SK-N-SH treated with all-trans-retinoic acid at 6 μM for 48 hours (cell line): ENCODE data around the gene RIMS3.

Source experiments
- ATAC-seq: fragments of 200-7000 bp; cut with Tn5 transposase; 3 replicates; pipeline ENCODE4 v1.9.1; 2020; ENCODE audit warnings: mild to moderate bottlenecking, moderate library complexity
- ARNTL ChIP-seq: fragments of 450-650 bp; formaldehyde crosslinking; IDR thresholded peaks from 2 replicates; pipeline ENCODE4 v1.5.0; 2020; ENCODE audit warnings: low read depth, mild to moderate bottlenecking, moderate library complexity, borderline replicate concordance
- CSDC2 ChIP-seq: fragments of 250-450 bp; sonication (Bioruptor Pico); IDR thresholded peaks from 2 replicates; pipeline ENCODE4 v1.5.0; 2020; ENCODE audit warnings: mild to moderate bottlenecking, moderate library complexity
- ESRRG ChIP-seq: fragments of 250-450 bp; sonication (Bioruptor Pico); IDR thresholded peaks from 2 replicates; pipeline ENCODE4 v1.6.1; 2021; ENCODE audit warnings: mild to moderate bottlenecking
- ISL1 ChIP-seq: fragments of 250-450 bp; sonication (Bioruptor Pico); IDR thresholded peaks from 2 replicates; pipeline ENCODE4 v2.1.2; 2022; ENCODE audit warnings: mild to moderate bottlenecking, moderate library complexity
- OSR1 ChIP-seq: fragments of 250-450 bp; sonication (Bioruptor Pico); IDR thresholded peaks from 2 replicates; pipeline ENCODE4 v1.8.0; 2022; ENCODE audit warnings: moderate library complexity, mild to moderate bottlenecking, inconsistent platforms
- PPARA ChIP-seq: fragments of 250-450 bp; sonication (Bioruptor Pico); IDR thresholded peaks from 2 replicates; pipeline ENCODE4 v1.5.0; 2020; ENCODE audit warnings: mild to moderate bottlenecking, borderline replicate concordance
- RARB ChIP-seq: fragments of 250-450 bp; sonication (Bioruptor Pico); IDR thresholded peaks from 2 replicates; pipeline ENCODE4 v1.8.0; 2021; ENCODE audit warnings: mild to moderate bottlenecking, moderate library complexity
- SNAI2 ChIP-seq: fragments of 250-450 bp; sonication (Bioruptor Pico); IDR thresholded peaks from 2 replicates; pipeline ENCODE4 v1.5.0; 2020; ENCODE audit warnings: mild to moderate bottlenecking, moderate library complexity
- TCF4 ChIP-seq: fragments of 250-450 bp; sonication (Bioruptor Pico); IDR thresholded peaks from 2 replicates; pipeline ENCODE4 v1.8.0; 2021; ENCODE audit warnings: mild to moderate bottlenecking, moderate library complexity, borderline replicate concordance
- TOX ChIP-seq: fragments of 250-450 bp; sonication (Bioruptor Pico); IDR thresholded peaks from 2 replicates; pipeline ENCODE4 v1.8.0; 2021; ENCODE audit warnings: mild to moderate bottlenecking, moderate library complexity, borderline replicate concordance
- ZC3H10 ChIP-seq: fragments of 250-450 bp; sonication (Bioruptor Pico); IDR thresholded peaks from 2 replicates; pipeline ENCODE4 v1.5.1; 2021; ENCODE audit warnings: mild to moderate bottlenecking, moderate library complexity
- ZFP3 ChIP-seq: fragments of 250-450 bp; sonication (Bioruptor Pico); IDR thresholded peaks from 2 replicates; pipeline ENCODE4 v1.5.0; 2020; ENCODE audit warnings: mild to moderate bottlenecking, moderate library complexity
- ZFP30 ChIP-seq: fragments of 450-650 bp; formaldehyde crosslinking; IDR thresholded peaks from 2 replicates; pipeline ENCODE4 v1.5.0; 2022; ENCODE audit warnings: mild to moderate bottlenecking, moderate library complexity
- ZNF565 ChIP-seq: fragments of 450-650 bp; formaldehyde crosslinking; conservative IDR thresholded peaks from 2 replicates; pipeline ENCODE4 v1.5.0; 2020; ENCODE audit warnings: low read depth, mild to moderate bottlenecking, moderate library complexity
- ZNF70 ChIP-seq: fragments of 450-650 bp; formaldehyde crosslinking; IDR thresholded peaks from 2 replicates; pipeline ENCODE4 v1.5.0; 2020; ENCODE audit warnings: mild to moderate bottlenecking, moderate library complexity
- ZNF8 ChIP-seq: fragments of 450-650 bp; formaldehyde crosslinking; IDR thresholded peaks from 2 replicates; pipeline ENCODE4 v1.5.0; 2020; ENCODE audit warnings: mild to moderate bottlenecking, moderate library complexity
- TF ChIP-seq, protein P1 (sequence below): fragments of 250-450 bp; sonication (Bioruptor Pico); IDR thresholded peaks from 2 replicates; pipeline ENCODE4 v1.8.0; 2020; ENCODE audit warnings: mild to moderate bottlenecking, moderate library complexity, borderline replicate concordance
- TF ChIP-seq, protein P2 (sequence below): fragments of 250-450 bp; sonication (Bioruptor Pico); IDR thresholded peaks from 2 replicates; pipeline ENCODE4 v1.5.0; 2020; ENCODE audit warnings: mild to moderate bottlenecking, moderate library complexity
- TF ChIP-seq, protein P3 (sequence below): fragments of 250-450 bp; sonication (Bioruptor Pico); IDR thresholded peaks from 2 replicates; pipeline ENCODE4 v1.8.0; 2021; ENCODE audit warnings: low read depth, mild to moderate bottlenecking, moderate library complexity, borderline replicate concordance
- TF ChIP-seq, protein P4 (sequence below): fragments of 250-450 bp; sonication (Bioruptor Pico); IDR thresholded peaks from 2 replicates; pipeline ENCODE4 v1.5.1; 2020; ENCODE audit warnings: low read depth, mild to moderate bottlenecking, moderate library complexity

The RIMS3 gene

DNA sequence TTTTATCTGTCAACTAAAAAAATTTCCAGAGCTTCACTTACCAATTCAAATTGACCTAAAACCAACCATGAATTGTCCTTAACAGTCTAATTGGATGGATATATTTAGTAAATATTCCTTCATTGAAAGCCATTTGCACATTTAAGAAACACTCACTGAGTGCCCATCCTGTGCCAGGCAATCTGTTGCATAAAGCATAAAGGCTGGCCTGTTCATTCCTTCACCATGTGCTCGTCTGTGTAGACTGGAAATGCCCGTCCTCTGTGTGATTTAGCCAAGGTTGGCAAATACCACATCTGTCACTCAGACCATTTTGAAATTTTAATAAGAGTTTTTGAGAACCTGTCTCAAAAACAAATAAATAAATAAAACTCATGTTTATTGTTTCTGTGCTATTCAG is 76.9 kb downstream of the RIMS3 start:
- TF ChIP-seq ZNF70 (CRISPR knock-in tag) (no peak), RARB (CRISPR knock-in tag) (no peak), ZNF8 (no peak), ARNTL (CRISPR knock-in tag) (no peak), ISL1 (CRISPR knock-in tag) (no peak)
- TF ChIP-seq, protein P1, sequence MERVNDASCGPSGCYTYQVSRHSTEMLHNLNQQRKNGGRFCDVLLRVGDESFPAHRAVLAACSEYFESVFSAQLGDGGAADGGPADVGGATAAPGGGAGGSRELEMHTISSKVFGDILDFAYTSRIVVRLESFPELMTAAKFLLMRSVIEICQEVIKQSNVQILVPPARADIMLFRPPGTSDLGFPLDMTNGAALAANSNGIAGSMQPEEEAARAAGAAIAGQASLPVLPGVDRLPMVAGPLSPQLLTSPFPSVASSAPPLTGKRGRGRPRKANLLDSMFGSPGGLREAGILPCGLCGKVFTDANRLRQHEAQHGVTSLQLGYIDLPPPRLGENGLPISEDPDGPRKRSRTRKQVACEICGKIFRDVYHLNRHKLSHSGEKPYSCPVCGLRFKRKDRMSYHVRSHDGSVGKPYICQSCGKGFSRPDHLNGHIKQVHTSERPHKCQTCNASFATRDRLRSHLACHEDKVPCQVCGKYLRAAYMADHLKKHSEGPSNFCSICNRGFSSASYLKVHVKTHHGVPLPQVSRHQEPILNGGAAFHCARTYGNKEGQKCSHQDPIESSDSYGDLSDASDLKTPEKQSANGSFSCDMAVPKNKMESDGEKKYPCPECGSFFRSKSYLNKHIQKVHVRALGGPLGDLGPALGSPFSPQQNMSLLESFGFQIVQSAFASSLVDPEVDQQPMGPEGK (CRISPR knock-in tag) = no peak
- ATAC-seq = no peak

DNA sequence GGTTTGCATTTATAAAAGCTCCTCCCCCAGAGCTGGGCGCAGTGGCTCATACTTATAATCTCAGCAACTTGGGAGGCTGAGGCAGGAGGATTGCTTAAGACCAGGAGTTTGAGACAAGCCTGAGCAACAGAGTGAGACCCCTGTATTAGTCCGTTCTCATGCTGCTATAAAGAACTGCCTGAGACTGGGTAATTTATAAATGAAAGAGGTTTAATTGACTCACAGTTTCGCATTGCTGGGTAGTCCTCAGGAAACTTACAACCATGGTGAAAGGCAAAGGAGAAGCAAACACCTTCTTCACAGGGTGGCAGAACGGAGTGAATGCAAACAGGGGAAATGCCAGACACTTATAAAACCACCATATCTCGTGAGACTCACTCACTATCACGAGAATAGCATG is 81.5 kb downstream of the RIMS3 start:
- peak; percentile 22; the same call in 2 of the 3 replicates for ATAC-seq
- TF ChIP-seq, protein P2, sequence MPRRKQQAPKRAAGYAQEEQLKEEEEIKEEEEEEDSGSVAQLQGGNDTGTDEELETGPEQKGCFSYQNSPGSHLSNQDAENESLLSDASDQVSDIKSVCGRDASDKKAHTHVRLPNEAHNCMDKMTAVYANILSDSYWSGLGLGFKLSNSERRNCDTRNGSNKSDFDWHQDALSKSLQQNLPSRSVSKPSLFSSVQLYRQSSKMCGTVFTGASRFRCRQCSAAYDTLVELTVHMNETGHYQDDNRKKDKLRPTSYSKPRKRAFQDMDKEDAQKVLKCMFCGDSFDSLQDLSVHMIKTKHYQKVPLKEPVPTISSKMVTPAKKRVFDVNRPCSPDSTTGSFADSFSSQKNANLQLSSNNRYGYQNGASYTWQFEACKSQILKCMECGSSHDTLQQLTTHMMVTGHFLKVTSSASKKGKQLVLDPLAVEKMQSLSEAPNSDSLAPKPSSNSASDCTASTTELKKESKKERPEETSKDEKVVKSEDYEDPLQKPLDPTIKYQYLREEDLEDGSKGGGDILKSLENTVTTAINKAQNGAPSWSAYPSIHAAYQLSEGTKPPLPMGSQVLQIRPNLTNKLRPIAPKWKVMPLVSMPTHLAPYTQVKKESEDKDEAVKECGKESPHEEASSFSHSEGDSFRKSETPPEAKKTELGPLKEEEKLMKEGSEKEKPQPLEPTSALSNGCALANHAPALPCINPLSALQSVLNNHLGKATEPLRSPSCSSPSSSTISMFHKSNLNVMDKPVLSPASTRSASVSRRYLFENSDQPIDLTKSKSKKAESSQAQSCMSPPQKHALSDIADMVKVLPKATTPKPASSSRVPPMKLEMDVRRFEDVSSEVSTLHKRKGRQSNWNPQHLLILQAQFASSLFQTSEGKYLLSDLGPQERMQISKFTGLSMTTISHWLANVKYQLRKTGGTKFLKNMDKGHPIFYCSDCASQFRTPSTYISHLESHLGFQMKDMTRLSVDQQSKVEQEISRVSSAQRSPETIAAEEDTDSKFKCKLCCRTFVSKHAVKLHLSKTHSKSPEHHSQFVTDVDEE (CRISPR knock-in tag) = no peak
- TF ChIP-seq SNAI2 (CRISPR knock-in tag) = no peak
- no peak for TF ChIP-seq TCF4

DNA sequence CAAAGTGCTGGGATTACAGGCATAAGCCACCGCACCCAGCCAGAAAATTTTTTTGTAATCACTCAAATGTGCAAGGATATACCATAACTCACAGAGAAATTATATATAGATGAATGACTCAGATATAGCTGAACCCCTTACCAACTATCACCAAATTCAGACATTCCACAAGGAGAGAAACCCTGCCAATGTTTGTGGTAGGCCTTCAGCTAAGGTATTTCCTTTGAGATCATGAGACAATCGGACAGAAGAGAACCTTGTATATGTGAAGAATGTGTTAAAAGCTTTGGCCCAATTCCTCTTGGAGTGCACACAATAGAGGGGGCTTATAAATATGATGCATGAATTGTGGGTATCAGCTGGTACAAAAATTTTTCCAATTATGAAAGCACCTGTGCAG is 83.4 kb downstream of the RIMS3 start:
- no peak for TF ChIP-seq ZFP3 (CRISPR knock-in tag)
- no peak for TF ChIP-seq TOX (CRISPR knock-in tag)
- TF ChIP-seq CSDC2 = no peak
- TF ChIP-seq, protein P1 (CRISPR knock-in tag) = no peak
- TF ChIP-seq, protein P3, sequence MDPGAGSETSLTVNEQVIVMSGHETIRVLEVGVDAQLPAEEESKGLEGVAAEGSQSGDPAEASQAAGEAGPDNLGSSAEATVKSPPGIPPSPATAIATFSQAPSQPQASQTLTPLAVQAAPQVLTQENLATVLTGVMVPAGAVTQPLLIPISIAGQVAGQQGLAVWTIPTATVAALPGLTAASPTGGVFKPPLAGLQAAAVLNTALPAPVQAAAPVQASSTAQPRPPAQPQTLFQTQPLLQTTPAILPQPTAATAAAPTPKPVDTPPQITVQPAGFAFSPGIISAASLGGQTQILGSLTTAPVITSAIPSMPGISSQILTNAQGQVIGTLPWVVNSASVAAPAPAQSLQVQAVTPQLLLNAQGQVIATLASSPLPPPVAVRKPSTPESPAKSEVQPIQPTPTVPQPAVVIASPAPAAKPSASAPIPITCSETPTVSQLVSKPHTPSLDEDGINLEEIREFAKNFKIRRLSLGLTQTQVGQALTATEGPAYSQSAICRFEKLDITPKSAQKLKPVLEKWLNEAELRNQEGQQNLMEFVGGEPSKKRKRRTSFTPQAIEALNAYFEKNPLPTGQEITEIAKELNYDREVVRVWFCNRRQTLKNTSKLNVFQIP = no peak
- no peak for TF ChIP-seq OSR1
- TF ChIP-seq TCF4 = no peak
- TF ChIP-seq, protein P2 (CRISPR knock-in tag) = no peak
- no peak for TF ChIP-seq ZFP30 (CRISPR knock-in tag)
- no peak for TF ChIP-seq ZC3H10 (CRISPR knock-in tag)
- no peak for TF ChIP-seq RARB (CRISPR knock-in tag)
- TF ChIP-seq ESRRG (CRISPR knock-in tag) = no peak
- no peak for TF ChIP-seq SNAI2 (CRISPR knock-in tag)
- no peak for TF ChIP-seq ZNF70 (CRISPR knock-in tag)
- TF ChIP-seq ZNF565 (CRISPR knock-in tag) = no peak
- TF ChIP-seq, protein P4, sequence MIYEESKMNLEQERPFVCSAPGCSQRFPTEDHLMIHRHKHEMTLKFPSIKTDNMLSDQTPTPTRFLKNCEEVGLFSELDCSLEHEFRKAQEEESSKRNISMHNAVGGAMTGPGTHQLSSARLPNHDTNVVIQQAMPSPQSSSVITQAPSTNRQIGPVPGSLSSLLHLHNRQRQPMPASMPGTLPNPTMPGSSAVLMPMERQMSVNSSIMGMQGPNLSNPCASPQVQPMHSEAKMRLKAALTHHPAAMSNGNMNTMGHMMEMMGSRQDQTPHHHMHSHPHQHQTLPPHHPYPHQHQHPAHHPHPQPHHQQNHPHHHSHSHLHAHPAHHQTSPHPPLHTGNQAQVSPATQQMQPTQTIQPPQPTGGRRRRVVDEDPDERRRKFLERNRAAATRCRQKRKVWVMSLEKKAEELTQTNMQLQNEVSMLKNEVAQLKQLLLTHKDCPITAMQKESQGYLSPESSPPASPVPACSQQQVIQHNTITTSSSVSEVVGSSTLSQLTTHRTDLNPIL = no peak
- TF ChIP-seq PPARA (CRISPR knock-in tag) = no peak
- TF ChIP-seq, all 23 proteins: peak for 0
- no peak for ATAC-seq
